Lower lobe of right lung (tissue), 2 donors: Measurements from ENCODE around the gene CCDC12. TPM values are rescaled to one million over a fixed set of nuclear protein-coding genes. Genes with fewer than 3 reads are reported as not detected.

ENCODE experiments used
- ATAC-seq, 2 donors: fragments of 200-7000 bp; cut with Tn5 transposase; one replicate each; pipeline ENCODE4 v1.9.1; 2020 to 2022; ENCODE audit warnings: mild to moderate bottlenecking in 2 of 2, moderate library complexity in 2 of 2
- DNase-seq: peaks from one replicate; pipeline ENCODE4 v3.0.0-alpha.2; 2020
- H3K27ac ChIP-seq: fragments of 200-600 bp; one replicate; pipeline ENCODE4 v1.8.0; 2022
- H3K27me3 ChIP-seq: fragments of 200-600 bp; one replicate; pipeline ENCODE4 v1.8.0; 2022; ENCODE audit warnings: low read depth
- H3K36me3 ChIP-seq: fragments of 200-600 bp; one replicate; pipeline ENCODE4 v1.8.0; 2022; ENCODE audit warnings: mild to moderate bottlenecking
- H3K4me1 ChIP-seq: fragments of 200-600 bp; one replicate; pipeline ENCODE4 v1.8.0; 2022
- H3K4me3 ChIP-seq: fragments of 200-600 bp; one replicate; pipeline ENCODE4 v1.8.0; 2022; ENCODE audit warnings: mild to moderate bottlenecking
- H3K9me3 ChIP-seq: fragments of 200-600 bp; one replicate; pipeline ENCODE4 v1.8.0; 2022
- intact Hi-C: fragments of 100-400 bp; cut with DNase I; formaldehyde crosslinking; loops from one replicate; pipeline ENCODE4 v1.11.0; 2022
- total RNA-seq: library from RNA; stranded (reverse); fragmentation: NEBNext Ultra II Directional; extraction: Animal tissue kit (Norgen Biotek cat#: 25700); gene quantifications from one replicate; pipeline ENCODE4 v1.2.1, GENCODE V29; 2021
- TF ChIP-seq, protein P1 (sequence below): fragments of 200-600 bp; IDR thresholded peaks from one replicate; pipeline ENCODE4 v1.8.0; 2022; ENCODE audit warnings: antibody characterized with exemption, mild to moderate bottlenecking
- donor health status: DM: no; HTN: yes; CAD: no; lungs with severe emphysema.

The CCDC12 gene
- total RNA-seq, 1 donor from 2014 or later, result 42.9 TPM

DNA sequence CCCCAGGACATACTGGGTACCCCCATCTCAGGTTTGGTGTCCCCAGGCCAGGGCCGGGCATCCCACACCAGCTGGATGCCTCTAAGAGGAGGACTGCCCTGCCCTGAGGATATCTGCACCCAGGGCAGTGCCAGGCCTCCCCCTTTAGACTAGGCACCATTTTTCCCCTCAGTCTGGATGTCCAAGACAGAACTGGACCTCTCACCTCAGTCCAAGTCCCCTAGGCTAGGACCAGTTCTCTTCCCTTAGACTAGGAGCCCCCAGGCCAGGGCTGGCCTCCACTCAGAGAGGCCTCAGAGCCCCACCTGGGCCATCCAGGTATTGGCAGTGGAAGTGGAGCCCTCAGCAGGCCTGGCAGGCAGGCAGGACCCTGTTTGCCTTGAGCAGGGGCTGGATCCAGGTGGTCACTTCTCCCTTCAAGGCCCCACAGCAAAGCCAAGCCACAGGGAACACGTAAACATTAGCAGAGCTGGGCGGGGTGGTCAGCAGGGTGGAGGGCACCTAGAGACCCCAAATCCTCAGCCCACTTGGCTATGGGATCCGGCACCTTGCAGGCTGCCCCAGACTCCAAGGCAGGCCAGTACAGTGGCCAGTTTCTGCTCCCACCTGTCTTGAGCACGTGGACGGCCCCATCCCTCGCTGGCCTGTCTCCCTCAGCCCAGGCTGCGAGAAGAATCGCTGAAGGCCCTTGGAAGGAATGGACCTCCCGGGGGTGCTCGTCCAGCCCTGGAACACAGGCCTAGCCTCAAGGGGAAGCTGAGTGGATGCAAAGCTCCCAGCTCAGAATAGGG is 70.7 kb downstream of the CCDC12 start:
- no peaks in the 10 kb centered on the region for H3K36me3 ChIP-seq
- intact Hi-C loops, result no loop called here
- DNase-seq (peak; percentile 30), ATAC-seq (no peak)
- peaks cover 19% of the 10 kb centered on the region for H3K4me1 ChIP-seq
- H3K27me3 ChIP-seq, result peaks cover 4% of the 10 kb centered on the region
- TF ChIP-seq, protein P1, sequence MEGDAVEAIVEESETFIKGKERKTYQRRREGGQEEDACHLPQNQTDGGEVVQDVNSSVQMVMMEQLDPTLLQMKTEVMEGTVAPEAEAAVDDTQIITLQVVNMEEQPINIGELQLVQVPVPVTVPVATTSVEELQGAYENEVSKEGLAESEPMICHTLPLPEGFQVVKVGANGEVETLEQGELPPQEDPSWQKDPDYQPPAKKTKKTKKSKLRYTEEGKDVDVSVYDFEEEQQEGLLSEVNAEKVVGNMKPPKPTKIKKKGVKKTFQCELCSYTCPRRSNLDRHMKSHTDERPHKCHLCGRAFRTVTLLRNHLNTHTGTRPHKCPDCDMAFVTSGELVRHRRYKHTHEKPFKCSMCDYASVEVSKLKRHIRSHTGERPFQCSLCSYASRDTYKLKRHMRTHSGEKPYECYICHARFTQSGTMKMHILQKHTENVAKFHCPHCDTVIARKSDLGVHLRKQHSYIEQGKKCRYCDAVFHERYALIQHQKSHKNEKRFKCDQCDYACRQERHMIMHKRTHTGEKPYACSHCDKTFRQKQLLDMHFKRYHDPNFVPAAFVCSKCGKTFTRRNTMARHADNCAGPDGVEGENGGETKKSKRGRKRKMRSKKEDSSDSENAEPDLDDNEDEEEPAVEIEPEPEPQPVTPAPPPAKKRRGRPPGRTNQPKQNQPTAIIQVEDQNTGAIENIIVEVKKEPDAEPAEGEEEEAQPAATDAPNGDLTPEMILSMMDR, result no peak
- H3K4me3 ChIP-seq, result no peak overlapping the region
- no peak overlapping the region for H3K27ac ChIP-seq
- no peaks in the 10 kb centered on the region for H3K9me3 ChIP-seq

DNA sequence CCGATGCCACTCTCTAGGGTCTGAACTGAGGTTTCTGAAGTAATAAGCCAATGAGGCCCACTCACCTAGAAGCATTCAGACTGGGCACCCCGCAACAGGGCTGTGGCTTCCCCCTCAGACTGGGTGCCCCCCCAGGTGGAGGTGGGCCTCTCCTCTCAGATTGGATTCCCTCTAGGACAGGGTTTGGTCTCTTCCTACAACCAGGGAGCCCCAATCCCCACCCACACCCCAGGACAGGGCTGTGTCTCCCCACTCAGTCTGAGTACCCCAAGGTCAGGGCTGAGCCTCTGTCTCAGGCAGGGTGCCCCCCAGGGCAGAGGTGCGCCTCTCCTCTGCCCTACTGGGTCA is 71.4 kb downstream of the CCDC12 start:
- ATAC-seq, result no peak
- DNase-seq, result peak; percentile 19
- intact Hi-C loops, result no loop called here
- TF ChIP-seq, protein P1, result no peak
- no peaks in the 10 kb centered on the region for H3K9me3 ChIP-seq
- no peaks in the 10 kb centered on the region for H3K36me3 ChIP-seq
- no peak overlapping the region for H3K27ac ChIP-seq
- no peak overlapping the region for H3K4me3 ChIP-seq
- H3K27me3 ChIP-seq, result peaks cover 4% of the 10 kb centered on the region
- H3K4me1 ChIP-seq, result peaks cover 19% of the 10 kb centered on the region

DNA sequence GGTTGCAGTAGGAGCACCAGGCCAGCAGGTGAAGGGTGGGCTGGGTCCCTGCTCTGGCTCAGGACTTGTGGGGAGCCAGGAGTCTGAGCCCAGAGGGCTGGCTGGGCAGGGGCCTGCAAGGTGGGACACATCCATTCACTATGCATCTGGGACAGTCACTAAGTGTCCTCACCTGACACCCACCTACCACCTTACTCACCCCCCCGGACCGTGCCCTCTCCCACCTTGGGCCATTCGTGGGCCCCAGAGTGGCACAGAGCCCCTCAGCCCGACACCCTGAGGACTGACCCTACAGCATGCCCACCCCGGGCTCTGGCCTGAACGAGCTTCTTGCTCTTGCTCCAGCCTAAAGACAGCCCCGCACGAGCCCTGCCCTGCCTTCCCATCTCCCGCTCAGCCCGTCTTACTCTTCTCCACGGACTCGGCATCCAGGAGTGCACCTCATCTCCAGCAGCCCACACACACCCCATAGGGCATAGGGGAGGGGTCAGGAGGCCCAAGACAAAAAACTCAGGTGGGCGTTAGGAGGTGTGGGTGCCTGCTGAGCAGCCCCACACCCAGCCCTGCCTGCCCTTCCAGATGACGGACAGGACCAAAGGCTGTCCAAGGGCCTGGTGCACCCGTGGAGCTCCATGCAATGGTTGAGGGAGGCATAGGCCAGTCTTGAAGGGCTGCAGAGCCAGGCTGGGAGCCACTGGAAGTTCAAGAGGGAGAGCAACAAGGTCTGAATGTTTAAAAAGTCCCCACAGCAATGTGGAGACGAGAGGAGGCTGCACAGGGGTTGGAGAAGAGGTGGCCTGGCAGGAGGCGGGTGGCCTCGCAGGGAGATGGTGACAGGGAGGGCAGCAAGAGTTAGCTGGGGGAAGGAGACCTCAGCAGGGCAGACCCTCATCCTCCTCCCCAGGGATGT is 72.0 kb downstream of the CCDC12 start:
- Histone ChIP-seq H3K4me1 (peaks cover 19% of the 10 kb centered on the region), H3K4me3 (no peak overlapping the region), H3K27me3 (peaks cover 7% of the 10 kb centered on the region), H3K9me3 (no peaks in the 10 kb centered on the region), H3K36me3 (no peaks in the 10 kb centered on the region), H3K27ac (no peak overlapping the region)
- DNase-seq (peak; percentile 41), ATAC-seq (no peak)
- intact Hi-C loops, result no loop called here
- TF ChIP-seq, protein P1, result no peak

DNA sequence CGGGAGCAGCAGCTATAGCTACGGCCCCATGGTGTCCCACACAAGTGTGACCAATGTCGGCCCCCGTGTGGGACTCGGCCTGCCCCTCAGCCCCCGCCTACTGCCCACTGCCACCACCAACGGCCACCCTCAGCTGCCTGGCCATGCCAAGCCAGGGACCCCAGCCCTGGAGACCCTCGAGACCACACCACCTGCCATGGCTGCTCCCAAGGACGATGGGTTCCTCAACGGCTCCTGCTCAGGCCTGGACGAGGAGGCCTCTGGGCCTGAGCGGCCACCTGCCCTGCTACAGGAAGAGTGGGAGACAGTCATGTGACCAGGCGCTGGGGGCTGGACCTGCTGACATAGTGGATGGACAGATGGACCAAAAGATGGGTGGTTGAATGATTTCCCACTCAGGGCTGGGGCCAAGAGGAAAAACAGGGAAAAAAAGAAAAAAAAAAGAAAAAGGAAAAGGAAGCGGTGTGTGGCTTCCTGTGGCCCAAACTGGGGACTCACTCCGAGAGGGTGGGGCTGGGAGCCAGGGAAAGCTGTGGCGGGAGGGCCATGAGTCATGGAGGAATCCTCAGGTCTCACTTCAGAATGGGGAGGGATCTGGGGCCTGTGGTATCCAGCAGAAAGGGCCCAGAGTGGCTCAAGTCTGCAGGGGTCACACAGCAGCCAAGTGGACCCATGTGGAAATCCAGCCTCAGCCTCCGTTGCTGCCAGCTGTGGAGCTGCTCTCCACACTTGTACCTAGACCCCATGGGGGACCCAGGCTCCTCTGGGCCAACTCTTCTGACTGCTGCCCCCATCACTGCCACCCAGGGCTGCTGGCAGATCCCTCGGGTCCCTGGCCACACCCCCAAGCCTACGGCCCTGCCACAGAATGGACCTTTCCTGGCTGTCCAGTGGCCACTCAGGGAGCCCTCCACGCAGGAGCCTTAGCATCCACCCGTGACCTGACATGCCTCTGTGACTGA is 72.9 kb downstream of the CCDC12 start:
- Histone ChIP-seq H3K36me3 (no peaks in the 10 kb centered on the region), H3K9me3 (no peaks in the 10 kb centered on the region), H3K4me3 (no peak overlapping the region), H3K27ac (no peak overlapping the region), H3K27me3 (peaks cover 12% of the 10 kb centered on the region), H3K4me1 (peaks cover 19% of the 10 kb centered on the region)
- DNase-seq (peak; percentile 39), ATAC-seq (no peak)
- TF ChIP-seq, protein P1, result no peak
- intact Hi-C loops, result no loop called here

DNA sequence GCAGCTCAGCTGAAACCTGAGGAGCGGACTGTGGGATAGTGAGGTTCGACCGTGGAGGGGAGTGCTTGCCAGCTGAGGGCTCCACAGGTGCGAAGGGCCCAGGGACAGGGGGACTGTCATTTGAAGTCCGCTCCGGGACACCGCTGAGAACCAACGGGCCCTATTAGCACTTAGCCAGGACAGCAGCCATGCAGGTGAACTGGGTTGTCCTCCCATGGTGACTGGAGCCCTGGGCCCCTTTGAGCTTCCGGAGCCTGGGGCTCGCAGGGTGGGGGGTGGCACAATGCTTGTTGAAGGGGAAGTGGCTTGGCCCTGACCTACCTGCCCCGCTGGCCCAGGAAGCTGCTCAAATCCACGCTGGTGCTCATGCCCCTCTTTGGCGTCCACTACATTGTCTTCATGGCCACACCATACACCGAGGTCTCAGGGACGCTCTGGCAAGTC is 74.3 kb downstream of the CCDC12 start:
- Histone ChIP-seq H3K4me1 (peaks cover 14% of the 10 kb centered on the region), H3K27me3 (peaks cover 21% of the 10 kb centered on the region), H3K36me3 (no peaks in the 10 kb centered on the region), H3K4me3 (no peak overlapping the region), H3K27ac (no peak overlapping the region), H3K9me3 (no peaks in the 10 kb centered on the region)
- ATAC-seq (no peak), DNase-seq (peak; percentile 28)
- intact Hi-C loops, result no loop called here
- TF ChIP-seq, protein P1, result no peak
